HG02840 (cell line): ENCODE data around the gene DOCK3.
"Not testable (repeated sequence)": the region's sequence is repeated elsewhere in the genome, so short reads cannot be mapped to it uniquely, and the experiment has no call there.

Experiments
- ATAC-seq: cut with Tn5 transposase; IDR thresholded peaks from one replicate; pipeline ENCODE4 v1.9.1; 2021; ENCODE audit warnings: mild to moderate bottlenecking, moderate library complexity, moderate number of reproducible peaks; ENCODE audit not compliant: unreplicated experiment, low FRiP score

The DOCK3 gene

GRCh38 chr3:50961386-50961785 is 286.7 kb downstream of the DOCK3 start:
- no peak for ATAC-seq

- ATAC-seq = no peak
These were observed 296.8 kb downstream of the DOCK3 start for GRCh38 chr3:50971487-50971924.

GRCh38 chr3:50972029-50972428 is 297.3 kb downstream of the DOCK3 start:
- ATAC-seq = no peak

- not testable (repeated sequence) for ATAC-seq
These were observed 303.9 kb downstream of the DOCK3 start for GRCh38 chr3:50978586-50978985.

DNA sequence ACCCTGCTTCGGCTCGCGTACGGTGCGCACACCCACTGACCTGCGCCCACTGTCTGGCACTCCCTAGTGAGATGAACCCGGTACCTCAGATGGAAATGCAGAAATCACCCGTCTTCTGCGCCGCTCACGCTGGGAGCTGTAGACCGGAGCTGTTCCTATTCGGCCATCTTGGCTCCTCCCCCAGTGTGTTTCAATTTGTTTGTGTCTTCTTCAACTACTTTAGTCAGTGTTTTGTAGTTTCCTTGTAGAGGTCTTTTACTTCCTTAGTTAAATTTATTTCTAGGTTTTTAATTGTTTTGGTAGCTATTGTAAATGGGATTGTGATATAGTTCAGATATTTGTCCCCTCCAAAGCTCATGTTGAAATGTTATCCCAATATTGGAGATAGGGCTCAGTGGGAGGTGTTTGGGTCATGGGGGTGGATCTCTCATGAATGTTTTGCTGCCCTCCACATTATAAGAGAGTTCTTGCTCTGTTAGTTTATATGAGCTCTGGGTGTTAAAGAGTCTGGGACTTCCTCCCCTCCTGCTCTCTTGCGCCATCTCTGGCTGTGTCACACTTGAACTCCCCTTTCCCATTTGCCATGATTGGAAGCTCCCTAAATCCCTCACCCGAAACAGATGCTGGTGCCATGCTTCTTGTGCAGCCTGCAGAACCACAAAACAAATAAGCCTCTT is 304.4 kb downstream of the DOCK3 start:
- no peak for ATAC-seq

DNA sequence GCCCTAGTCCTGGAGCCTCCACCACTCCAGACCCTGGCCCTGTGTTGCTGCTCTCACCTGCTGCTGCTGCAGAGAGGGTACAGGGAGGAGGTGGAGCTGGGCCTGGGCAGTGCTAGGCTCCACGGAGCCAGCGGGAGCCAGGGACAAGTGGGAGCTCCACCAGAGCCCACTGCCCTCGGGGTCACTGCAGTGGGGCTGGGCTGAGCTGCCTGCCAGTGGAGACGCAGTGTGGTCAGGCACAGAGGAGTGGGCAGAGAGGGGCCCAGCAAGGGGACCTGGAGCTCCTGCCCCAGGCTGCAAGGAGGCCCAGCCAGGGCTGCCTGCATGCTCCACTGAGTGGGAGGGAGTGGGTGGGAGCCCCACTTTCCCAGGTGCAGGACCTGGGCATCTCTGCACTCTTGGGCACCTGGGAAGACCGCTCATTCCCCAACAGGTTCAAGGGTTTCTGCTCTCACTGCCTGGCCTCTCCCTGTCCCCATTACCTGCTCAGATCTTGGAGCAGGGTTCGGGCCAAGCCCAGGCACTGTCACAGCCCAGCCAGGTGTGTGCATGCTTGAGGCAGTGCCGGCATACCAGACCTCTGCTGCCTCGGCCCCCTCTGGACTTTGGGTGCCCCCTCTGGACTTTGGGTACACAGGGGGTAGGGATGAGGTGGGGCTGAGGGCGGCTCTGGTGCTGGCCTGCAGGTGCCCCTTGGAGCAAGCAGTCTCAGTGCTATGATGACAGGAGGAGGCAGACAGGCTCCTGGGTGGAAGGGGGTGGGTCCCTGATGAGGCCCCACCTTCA is 308.0 kb downstream of the DOCK3 start:
- ATAC-seq = no peak

DNA sequence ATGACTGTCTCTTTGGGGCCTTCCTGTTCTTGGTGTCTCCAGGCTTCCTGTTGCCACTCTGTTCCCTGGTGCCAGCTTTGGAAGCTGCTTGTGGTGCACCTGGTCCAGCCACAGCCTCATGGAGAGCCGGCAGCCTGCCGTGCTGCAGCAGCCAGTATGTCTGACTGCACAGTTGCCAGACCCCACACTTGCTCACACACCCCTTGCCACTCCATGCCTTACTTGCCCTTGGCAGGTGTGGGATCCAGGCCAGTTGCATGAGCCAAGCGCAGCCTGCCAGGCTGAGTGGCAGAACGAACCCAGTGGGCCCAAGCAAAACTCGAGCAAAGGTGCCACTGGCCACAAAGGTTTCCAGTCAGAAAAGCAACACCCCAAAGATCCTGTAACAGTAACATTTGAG is 309.2 kb downstream of the DOCK3 start:
- no peak for ATAC-seq

GRCh38 chr3:50985893-50986292 is 311.2 kb downstream of the DOCK3 start:
- no peak for ATAC-seq

GRCh38 chr3:50986726-50987125 is 312.0 kb downstream of the DOCK3 start:
- no peak for ATAC-seq

- no peak for ATAC-seq
These were observed 319.8 kb downstream of the DOCK3 start for GRCh38 chr3:50994537-50994936.

- no peak for ATAC-seq
These were observed 320.5 kb downstream of the DOCK3 start for GRCh38 chr3:50995085-50995824.

- ATAC-seq = no peak
These were observed 327.8 kb downstream of the DOCK3 start for GRCh38 chr3:51002495-51002894.

DNA sequence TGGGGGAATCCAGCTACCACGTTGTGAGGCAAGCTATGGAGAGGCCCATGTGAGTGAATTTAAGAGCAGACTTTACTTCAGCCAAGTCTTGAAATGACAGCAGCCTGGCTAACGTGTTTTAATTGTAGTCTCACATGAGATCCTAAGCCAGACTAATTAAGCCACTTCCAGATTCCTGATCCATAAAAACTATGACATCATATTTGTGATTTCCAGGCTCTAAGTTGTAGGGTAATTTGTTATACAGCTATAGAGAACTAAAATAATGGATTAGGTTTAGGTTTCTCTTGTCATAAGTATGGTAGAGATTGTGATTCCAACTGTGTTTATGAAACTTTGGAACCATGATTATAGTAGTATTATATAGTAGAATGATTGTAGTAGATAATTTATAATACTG is 329.5 kb downstream of the DOCK3 start:
- no peak for ATAC-seq

- ATAC-seq = no peak
These were observed 349.4 kb downstream of the DOCK3 start for GRCh38 chr3:51024121-51024520.

DNA sequence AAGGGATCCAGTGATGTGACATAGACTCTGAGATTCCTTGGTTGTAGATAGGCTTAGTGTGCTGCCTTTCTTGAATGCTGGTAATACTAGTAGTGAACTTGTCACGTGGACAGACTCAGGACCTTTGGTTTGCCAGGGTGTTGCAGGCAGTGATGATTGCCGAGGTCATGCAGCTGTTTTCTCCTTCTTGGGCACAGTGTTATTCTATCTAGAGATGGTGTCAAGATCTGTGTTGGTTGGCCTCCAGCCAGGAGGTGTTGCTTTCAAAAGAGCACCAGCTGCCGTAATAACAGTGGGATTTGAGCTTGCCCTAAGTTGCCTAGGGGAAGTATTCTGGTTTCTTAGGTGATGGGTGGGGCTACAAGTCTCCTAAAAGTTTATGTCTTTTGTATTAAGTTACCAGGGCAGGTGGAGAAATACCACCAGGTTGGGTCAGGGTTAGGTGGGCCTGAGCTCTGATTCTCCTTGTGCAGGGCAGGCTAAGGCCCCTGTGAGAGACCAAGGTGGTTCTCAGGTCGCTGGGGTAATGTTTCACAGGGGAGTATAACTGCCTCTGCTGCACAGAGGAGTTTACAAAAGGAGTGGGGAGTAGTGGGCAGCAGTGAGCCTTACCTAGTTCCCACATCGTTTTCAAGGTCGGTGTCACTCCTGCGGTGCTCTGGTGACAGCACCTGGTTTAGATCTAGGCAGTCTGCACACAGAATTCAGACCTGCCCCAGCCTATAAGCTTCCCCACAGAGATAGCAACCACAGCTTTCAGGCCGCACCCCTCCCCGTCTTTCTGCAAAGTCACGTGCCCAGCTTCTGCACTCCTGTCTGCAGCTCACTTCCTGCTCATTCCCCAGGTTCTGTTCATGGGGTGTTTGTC is 350.3 kb downstream of the DOCK3 start:
- ATAC-seq = no peak

DNA sequence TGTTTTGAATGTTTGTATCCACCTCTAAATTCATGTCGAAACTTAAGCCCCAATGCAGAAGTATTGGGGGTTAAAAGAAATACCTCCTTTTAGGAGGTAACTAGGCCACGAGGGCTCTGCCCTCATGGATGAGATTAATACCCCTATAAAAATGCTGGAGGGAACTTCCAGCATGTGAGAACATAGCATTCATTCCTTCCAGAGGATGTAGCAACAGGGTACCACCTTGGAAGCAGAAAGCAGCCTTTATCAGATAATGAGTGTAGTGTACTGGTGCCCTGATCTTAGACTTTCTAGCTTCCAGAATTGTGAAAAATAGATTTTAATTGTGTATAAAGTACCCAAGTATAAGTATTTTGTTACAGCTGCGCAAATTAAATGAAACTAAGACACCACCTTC is 356.9 kb downstream of the DOCK3 start:
- ATAC-seq = no peak

DNA sequence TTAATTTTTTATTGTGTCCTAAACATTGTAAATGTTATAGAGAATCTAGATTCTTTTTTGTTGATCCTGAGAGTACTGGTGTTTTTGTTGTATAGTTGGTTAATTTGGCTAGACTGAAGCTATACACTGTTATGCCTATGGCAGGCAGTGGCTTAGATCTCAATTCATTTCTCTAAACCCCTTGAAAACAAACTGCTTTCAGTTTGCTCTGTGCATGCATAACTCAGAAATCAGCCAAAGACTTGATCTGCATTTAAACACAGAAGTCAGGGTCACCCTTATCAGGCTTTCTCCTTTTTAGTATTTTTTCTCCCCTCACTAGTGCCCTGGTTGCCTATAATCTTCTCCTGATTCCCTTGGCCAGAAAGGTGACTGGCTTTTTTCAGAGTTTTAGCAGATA is 360.9 kb downstream of the DOCK3 start:
- ATAC-seq = no peak

DNA sequence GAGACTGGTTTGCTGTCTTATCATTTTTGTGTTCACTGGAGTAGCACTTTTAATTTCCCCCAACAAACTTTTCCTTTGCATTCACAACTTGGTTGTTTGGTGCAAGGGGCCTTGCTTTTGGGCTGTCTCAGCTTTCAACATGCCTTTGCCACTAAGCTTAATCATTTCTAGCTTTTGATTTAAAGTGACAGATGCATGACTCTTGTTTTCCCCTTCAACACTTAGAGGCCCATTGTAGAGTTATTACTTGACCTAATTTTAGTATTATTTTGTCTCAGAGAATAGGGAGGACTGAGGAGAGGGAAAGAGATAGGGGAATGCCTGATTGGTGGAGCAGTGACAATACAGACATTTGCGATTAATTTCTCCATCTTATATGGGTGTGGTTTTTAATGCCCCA is 370.3 kb downstream of the DOCK3 start:
- ATAC-seq = no peak

DNA sequence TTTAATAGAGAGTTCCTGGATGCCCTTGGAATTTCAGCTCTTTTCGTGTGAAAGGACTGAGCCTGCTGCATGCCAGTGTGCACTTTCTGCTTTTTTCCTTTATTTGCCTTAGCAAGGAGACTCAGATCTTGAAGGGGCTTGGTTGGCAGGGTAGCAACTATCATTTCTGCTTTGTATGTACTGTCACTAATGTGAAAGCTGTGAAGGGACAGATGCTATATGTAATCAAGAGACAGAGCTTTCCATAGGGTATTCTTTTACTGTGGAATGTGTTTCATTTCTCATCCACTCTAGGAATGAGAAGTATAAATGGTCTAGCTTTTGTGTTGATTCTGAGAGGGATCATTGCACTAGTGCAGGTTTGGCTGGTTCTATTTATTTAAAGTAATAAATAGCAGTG is 377.8 kb downstream of the DOCK3 start:
- ATAC-seq = no peak

DNA sequence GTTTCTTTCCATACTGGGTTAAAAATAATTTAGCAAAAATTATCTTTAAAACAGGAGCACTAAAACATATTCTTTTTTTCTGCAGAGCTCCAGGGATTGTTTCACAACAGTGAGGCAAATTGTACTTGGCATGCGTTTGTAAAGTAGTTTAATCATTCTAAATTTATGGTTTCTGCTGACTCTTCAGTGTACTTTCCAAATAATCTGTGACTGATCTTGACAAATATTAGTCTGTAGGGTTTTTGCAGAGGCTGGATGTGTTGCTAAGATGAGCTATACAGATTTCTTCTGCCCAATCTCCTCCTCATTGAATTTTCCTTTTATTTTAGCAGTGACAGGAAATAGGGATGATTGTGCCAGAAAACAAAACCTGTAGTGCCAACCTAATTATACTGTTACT is 382.4 kb downstream of the DOCK3 start:
- ATAC-seq = no peak
